ENCODE measurements around the gene ART3. TPM values are rescaled to one million over a fixed set of nuclear protein-coding genes. Genes with fewer than 3 reads are reported as not detected.
"Not testable (repeated sequence)": the region's sequence is repeated elsewhere in the genome, so short reads cannot be mapped to it uniquely, and the experiment has no call there.

Gene ART3
- total RNA-seq, 4 donors from 2014 or later, result 2.9 to 44.4 (median 20.6) TPM

GRCh38 chr4:76036855-76037254, 37.7 kb upstream of the ART3 start:
- Histone ChIP-seq H3K4me3 (no peak overlapping the region), H3K9me3 (no peaks in the 10 kb centered on the region), H3K27ac (no peak overlapping the region), H3K27me3 (no peaks in the 10 kb centered on the region), H3K4me1 (peaks cover 0 to 5% (median 0%) of the 10 kb centered on the region in 4 donors), H3K36me3 (no peaks in the 10 kb centered on the region)
- 91 to 98% methylated on average over 3 of the region's 3 CpGs for WGBS, 2 donors
- DNase-seq (ENCODE audit: low spot score in 2 of 2), result no peak
- no peak for TF ChIP-seq CTCF (IDR thresholded peaks at IDR 0.05)
- TF ChIP-seq EP300 (IDR thresholded peaks at IDR 0.05), result no peak
- no peak for TF ChIP-seq POLR2A (IDR thresholded peaks at IDR 0.05)

GRCh38 chr4:76042241-76042998, 32.1 kb upstream of the ART3 start:
- WGBS, 2 donors, result 80 to 84% methylated on average over 14 to 17 of the region's 18 CpGs
- not testable (repeated sequence) for H3K27me3 ChIP-seq; H3K4me1 ChIP-seq; H3K4me3 ChIP-seq; H3K27ac ChIP-seq; H3K36me3 ChIP-seq; DNase-seq (ENCODE audit: low spot score in 2 of 2); H3K9me3 ChIP-seq

GRCh38 chr4:76043306-76043705, 31.2 kb upstream of the ART3 start:
- WGBS, 2 donors, result 98 to 100% methylated on average over 8 to 15 of the region's 18 CpGs
- not testable (repeated sequence) for H3K9me3 ChIP-seq; H3K36me3 ChIP-seq; H3K27ac ChIP-seq; H3K4me1 ChIP-seq; H3K27me3 ChIP-seq; H3K4me3 ChIP-seq; DNase-seq (ENCODE audit: low spot score in 2 of 2)

- not testable (repeated sequence) for H3K9me3 ChIP-seq; DNase-seq (ENCODE audit: low spot score in 2 of 2); H3K4me1 ChIP-seq; H3K27ac ChIP-seq; H3K4me3 ChIP-seq; H3K36me3 ChIP-seq; H3K27me3 ChIP-seq
- 81 to 86% methylated on average over 4 of the region's 4 CpGs for WGBS, 2 donors
These were observed 29.8 kb upstream of the ART3 start for GRCh38 chr4:76044686-76045085.

GRCh38 chr4:76049860-76050416, 24.6 kb upstream of the ART3 start:
- not testable (repeated sequence) for H3K9me3 ChIP-seq; H3K4me3 ChIP-seq; H3K27me3 ChIP-seq; H3K4me1 ChIP-seq; H3K36me3 ChIP-seq; DNase-seq (ENCODE audit: low spot score in 2 of 2); H3K27ac ChIP-seq
- 85 to 88% methylated on average over 17 of the region's 17 CpGs for WGBS, 2 donors

- H3K27ac ChIP-seq; DNase-seq (ENCODE audit: low spot score in 2 of 2); H3K4me3 ChIP-seq; H3K36me3 ChIP-seq; H3K4me1 ChIP-seq; H3K27me3 ChIP-seq; H3K9me3 ChIP-seq: not testable (repeated sequence)
- 96 to 97% methylated on average over 13 to 14 of the region's 27 CpGs for WGBS, 2 donors
These were observed 23.9 kb upstream of the ART3 start for GRCh38 chr4:76050560-76051050.

- TF ChIP-seq POLR2A (IDR thresholded peaks at IDR 0.05) (peak in 1 of 2 donors; percentile 29), EP300 (IDR thresholded peaks at IDR 0.05) (peak; percentile 18 to 73), CTCF (IDR thresholded peaks at IDR 0.05) (no peak)
- peaks cover 0 to 11% (median 2%) of the 10 kb centered on the region in 4 donors for H3K4me1 ChIP-seq
- H3K27me3 ChIP-seq, result no peaks in the 10 kb centered on the region
- H3K36me3 ChIP-seq, result no peaks in the 10 kb centered on the region
- no peak for DNase-seq (ENCODE audit: low spot score in 2 of 2)
- 20 to 26% methylated on average over 4 of the region's 4 CpGs for WGBS, 2 donors
- H3K4me3 ChIP-seq, result no peak overlapping the region
- H3K27ac ChIP-seq, result peak overlapping the region; percentile 21 to 85 (median 60)
- no peaks in the 10 kb centered on the region for H3K9me3 ChIP-seq
These were observed 20.8 kb upstream of the ART3 start for GRCh38 chr4:76053730-76054129.

Measured in tibial nerve (tissue), 4 donors.